HepG2 (cell line): Measurements from ENCODE around the gene STARD6. TPM values are rescaled to one million over a fixed set of nuclear protein-coding genes. Genes with fewer than 3 reads are reported as not detected.
A peak's percentile ranks its signal among the peaks of the same experiment; 100 is the strongest.

Experiments
- FOSL2 ChIP-seq: sonication (generic); formaldehyde crosslinking; IDR thresholded peaks from 2 replicates; pipeline ENCODE4 v1.4.0; 2020; ENCODE audit warnings: missing genetic modification reagents
- NR2F6 ChIP-seq, 2 experiments: IDR thresholded peaks; 2 replicates each; pipeline ENCODE4 v1.6.1; 2016; ENCODE audit warnings: antibody characterized with exemption in 1 of 2, mild to moderate bottlenecking in 1 of 2
- ZNF563 ChIP-seq: sonication (generic); formaldehyde crosslinking; IDR thresholded peaks from 2 replicates; pipeline ENCODE4 v1.8.0; 2022; ENCODE audit warnings: mild to moderate bottlenecking, moderate library complexity, missing genetic modification reagents
- polyA plus RNA-seq, 8 experiments: library from polyadenylated mRNA; depleted of rRNA in 3 of 8; stranded (reverse) in 7 of 8; unstranded in 1 of 8; fragments of >200 nt; fragmentation: Illumina TruSeq in 4 of 8; extraction: Trizol in 4 of 8; gene quantifications; 2 replicates each; pipeline versions ENCODE4 v1.2.1 to v1.2.3, GENCODE V29; 2011 to 2016; ENCODE audit warnings: low read depth in 4 of 8, missing spikeins in 1 of 8, mixed read lengths in 1 of 8; ENCODE audit not compliant: insufficient read depth in 1 of 8
- total RNA-seq, 5 experiments: library from RNA; depleted of rRNA; stranded (reverse); fragments of >200 nt; fragmentation: Illumina TruSeq; extraction: Trizol; gene quantifications; 2 replicates each; pipeline ENCODE4 v1.2.3, GENCODE V29; 2016; ENCODE audit warnings: low read depth in 1 of 5
- TF ChIP-seq, protein P1 (sequence below): sonication (generic); formaldehyde crosslinking; IDR thresholded peaks from 2 replicates; pipeline ENCODE4 v1.4.0; 2020; ENCODE audit warnings: missing genetic modification reagents
- TF ChIP-seq, protein P2 (sequence below): sonication (generic); formaldehyde crosslinking; IDR thresholded peaks from 2 replicates; pipeline ENCODE4 v1.4.0; 2020; ENCODE audit warnings: mild to moderate bottlenecking, missing genetic modification reagents
- TF ChIP-seq, protein P3 (sequence below): sonication (generic); formaldehyde crosslinking; IDR thresholded peaks from one replicate; pipeline ENCODE4 v1.5.1; 2020; ENCODE audit warnings: mild to moderate bottlenecking, missing genetic modification reagents; ENCODE audit errors: not compliant biosample characterization

STARD6 gene
- total and polyA plus RNA-seq, 2 of the 13 experiments (the other 11 are each of a cell fraction or from before 2014, with no cell fraction given), result not detected

DNA sequence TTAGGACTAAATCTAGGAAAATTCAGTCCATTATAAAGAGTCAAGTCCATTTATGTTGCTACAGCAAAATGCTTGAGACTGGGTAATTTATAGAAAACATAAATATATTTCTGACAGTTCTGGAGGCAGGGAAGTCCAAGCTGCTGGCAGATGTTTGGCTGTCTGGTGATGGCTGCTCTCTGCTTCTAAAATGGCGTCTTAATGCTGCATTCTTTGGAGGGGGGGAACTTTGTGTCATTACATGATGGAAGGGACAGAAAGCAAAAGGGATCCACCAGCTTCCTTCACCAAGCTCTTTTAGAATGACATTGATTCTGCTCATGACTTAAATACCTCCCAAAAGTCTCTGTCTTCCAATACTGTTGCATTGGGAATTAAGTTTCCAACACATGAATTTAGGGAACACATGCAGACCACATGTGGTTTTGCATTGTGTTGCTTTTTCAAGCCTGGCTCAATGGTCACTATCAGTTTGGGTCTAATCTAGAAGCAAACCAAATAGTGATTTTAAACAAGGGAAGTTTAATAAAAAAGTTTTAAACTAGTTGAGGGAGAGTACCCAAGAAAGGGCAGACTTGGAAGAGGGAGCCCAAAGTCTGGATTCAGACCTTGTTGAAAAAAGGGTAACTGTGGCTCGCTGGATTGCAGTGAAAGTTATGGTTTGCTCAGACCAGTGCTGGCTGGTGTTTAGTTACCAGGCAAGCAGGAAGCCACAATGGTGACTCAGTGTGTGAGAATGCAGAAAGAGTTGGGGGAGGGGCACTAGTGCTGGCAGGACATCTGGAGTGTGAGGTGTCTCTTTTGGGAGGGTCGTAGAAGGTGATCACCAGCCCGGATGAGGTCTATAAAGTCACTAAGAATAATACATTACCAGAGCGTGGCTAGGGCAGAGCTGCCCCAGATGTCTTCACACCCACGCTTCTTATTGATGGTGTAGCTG, 30.8 kb upstream of the STARD6 start (continued):
- TF ChIP-seq, protein P1, sequence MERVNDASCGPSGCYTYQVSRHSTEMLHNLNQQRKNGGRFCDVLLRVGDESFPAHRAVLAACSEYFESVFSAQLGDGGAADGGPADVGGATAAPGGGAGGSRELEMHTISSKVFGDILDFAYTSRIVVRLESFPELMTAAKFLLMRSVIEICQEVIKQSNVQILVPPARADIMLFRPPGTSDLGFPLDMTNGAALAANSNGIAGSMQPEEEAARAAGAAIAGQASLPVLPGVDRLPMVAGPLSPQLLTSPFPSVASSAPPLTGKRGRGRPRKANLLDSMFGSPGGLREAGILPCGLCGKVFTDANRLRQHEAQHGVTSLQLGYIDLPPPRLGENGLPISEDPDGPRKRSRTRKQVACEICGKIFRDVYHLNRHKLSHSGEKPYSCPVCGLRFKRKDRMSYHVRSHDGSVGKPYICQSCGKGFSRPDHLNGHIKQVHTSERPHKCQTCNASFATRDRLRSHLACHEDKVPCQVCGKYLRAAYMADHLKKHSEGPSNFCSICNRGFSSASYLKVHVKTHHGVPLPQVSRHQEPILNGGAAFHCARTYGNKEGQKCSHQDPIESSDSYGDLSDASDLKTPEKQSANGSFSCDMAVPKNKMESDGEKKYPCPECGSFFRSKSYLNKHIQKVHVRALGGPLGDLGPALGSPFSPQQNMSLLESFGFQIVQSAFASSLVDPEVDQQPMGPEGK (CRISPR knock-in tag), result no peak
- TF ChIP-seq ZNF563 (CRISPR knock-in tag), result no peak
- peak; percentile 99 for TF ChIP-seq FOSL2 (CRISPR knock-in tag)
- TF ChIP-seq, protein P2, sequence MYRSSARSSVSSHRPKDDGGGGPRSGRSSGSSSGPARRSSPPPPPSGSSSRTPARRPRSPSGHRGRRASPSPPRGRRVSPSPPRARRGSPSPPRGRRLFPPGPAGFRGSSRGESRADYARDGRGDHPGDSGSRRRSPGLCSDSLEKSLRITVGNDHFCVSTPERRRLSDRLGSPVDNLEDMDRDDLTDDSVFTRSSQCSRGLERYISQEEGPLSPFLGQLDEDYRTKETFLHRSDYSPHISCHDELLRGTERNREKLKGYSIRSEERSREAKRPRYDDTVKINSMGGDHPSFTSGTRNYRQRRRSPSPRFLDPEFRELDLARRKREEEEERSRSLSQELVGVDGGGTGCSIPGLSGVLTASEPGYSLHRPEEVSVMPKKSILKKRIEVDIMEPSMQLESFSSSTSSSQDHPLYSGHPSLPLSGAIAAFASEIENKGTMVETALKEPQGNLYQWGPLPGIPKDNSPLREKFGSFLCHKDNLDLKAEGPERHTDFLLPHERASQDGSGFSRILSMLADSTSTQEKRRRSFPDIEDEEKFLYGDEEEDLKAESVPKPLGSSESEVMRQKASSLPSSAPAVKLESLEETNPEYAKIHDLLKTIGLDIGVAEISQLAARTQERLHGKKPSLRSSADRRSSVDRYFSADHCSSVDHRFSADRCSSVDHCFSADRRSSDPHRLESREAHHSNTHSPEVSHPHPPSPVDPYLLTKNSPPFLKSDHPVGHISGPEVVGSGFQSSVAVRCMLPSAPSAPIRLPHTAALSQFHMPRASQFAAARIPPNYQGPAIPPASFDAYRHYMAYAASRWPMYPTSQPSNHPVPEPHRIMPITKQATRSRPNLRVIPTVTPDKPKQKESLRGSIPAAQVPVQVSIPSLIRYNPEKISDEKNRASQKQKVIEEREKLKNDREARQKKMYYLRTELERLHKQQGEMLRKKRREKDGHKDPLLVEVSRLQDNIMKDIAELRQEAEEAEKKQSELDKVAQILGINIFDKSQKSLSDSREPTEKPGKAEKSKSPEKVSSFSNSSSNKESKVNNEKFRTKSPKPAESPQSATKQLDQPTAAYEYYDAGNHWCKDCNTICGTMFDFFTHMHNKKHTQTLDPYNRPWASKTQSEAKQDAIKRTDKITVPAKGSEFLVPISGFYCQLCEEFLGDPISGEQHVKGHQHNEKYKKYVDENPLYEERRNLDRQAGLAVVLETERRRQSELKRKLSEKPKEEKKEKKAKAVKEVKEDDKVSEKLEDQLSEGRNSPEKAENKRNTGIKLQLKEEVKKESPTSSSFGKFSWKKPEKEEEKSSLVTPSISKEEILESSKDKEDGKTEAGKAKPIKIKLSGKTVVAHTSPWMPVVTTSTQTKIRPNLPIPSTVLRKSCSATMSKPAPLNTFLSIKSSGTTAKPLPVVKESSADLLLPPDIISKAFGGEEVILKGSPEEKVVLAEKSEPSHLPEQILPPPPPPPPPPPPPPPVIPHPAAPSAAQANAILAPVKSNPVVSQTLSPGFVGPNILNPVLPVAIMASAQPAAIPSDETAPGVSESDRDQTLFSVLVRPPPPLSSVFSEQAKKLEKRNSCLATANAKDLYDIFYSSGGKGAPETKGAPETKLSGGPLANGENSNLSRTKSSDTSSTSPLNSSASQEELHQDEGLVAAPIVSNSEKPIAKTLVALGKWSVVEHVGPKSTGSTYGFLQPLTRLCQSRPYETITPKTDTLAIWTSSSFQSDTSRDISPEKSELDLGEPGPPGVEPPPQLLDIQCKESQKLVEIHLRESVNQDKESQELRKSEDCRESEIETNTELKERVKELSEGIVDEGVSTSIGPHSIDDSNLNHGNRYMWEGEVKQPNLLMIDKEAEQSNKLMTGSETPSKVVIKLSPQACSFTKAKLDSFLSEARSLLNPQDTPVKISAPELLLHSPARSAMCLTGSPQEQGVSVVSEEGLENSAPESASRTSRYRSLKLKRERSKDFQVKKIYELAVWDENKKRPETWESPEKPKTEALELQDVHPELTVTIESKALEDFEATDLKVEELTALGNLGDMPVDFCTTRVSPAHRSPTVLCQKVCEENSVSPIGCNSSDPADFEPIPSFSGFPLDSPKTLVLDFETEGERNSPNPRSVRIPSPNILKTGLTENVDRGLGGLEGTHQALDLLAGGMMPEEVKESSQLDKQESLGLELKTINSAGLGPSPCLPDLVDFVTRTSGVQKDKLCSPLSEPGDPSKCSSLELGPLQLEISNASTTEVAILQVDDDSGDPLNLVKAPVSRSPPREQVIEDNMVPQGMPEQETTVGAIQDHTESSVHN, result no peak
- no peak for TF ChIP-seq NR2F6 (IDR thresholded peaks at IDR 0.05)
- no peak for TF ChIP-seq NR2F6 (CRISPR knock-in tag; IDR thresholded peaks at IDR 0.05)
- TF ChIP-seq, protein P3, sequence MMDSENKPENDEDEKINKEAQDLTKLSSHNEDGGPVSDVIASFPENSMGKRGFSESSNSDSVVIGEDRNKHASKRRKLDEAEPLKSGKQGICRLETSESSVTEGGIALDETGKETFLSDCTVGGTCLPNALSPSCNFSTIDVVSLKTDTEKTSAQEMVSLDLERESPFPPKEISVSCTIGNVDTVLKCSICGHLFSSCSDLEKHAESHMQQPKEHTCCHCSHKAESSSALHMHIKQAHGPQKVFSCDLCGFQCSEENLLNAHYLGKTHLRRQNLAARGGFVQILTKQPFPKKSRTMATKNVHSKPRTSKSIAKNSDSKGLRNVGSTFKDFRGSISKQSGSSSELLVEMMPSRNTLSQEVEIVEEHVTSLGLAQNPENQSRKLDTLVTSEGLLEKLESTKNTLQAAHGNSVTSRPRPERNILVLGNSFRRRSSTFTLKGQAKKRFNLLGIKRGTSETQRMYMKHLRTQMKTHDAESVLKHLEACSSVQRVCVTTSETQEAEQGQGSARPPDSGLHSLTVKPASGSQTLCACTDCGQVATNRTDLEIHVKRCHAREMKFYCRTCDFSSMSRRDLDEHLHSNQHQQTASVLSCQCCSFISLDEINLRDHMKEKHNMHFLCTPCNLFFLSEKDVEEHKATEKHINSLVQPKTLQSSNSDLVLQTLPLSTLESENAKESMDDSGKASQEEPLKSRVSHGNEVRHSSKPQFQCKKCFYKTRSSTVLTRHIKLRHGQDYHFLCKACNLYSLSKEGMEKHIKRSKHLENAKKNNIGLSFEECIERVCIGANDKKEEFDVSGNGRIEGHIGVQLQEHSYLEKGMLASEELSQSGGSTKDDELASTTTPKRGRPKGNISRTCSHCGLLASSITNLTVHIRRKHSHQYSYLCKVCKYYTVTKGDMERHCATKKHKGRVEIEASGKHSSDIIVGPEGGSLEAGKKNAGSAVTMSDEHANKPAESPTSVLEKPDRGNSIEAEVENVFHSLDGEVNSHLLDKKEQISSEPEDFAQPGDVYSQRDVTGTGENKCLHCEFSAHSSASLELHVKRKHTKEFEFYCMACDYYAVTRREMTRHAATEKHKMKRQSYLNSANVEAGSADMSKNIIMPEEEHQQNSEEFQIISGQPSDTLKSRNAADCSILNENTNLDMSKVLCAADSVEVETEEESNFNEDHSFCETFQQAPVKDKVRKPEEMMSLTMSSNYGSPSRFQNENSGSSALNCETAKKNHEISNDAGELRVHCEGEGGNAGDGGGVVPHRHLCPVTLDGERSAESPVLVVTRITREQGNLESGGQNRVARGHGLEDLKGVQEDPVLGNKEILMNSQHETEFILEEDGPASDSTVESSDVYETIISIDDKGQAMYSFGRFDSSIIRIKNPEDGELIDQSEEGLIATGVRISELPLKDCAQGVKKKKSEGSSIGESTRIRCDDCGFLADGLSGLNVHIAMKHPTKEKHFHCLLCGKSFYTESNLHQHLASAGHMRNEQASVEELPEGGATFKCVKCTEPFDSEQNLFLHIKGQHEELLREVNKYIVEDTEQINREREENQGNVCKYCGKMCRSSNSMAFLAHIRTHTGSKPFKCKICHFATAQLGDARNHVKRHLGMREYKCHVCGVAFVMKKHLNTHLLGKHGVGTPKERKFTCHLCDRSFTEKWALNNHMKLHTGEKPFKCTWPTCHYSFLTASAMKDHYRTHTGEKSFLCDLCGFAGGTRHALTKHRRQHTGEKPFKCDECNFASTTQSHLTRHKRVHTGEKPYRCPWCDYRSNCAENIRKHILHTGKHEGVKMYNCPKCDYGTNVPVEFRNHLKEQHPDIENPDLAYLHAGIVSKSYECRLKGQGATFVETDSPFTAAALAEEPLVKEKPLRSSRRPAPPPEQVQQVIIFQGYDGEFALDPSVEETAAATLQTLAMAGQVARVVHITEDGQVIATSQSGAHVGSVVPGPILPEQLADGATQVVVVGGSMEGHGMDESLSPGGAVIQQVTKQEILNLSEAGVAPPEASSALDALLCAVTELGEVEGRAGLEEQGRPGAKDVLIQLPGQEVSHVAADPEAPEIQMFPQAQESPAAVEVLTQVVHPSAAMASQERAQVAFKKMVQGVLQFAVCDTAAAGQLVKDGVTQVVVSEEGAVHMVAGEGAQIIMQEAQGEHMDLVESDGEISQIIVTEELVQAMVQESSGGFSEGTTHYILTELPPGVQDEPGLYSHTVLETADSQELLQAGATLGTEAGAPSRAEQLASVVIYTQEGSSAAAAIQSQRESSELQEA, result no peak
